Measurements from ENCODE around the gene DFFA. TPM values are rescaled to one million over a fixed set of nuclear protein-coding genes. Genes with fewer than 3 reads are reported as not detected.

Gene DFFA
- total and polyA plus RNA-seq, 9 of the 15 experiments (the other 6 are each of a cell fraction or from before 2014, with no cell fraction given): 39.6 to 74.8 (median 59.2) TPM

- TF ChIP-seq MAFK (IDR thresholded peaks at IDR 0.05; ENCODE audit: low read length) (peak; percentile 98), ARID2 (IDR thresholded peaks at IDR 0.05) (no peak), PHB (CRISPR knock-in tag; IDR thresholded peaks at IDR 0.05) (no peak), FOXJ3 (CRISPR knock-in tag; IDR thresholded peaks at IDR 0.05) (no peak), GTF3C2 (IDR thresholded peaks at IDR 0.05; ENCODE audit: borderline replicate concordance, extremely low read depth, insufficient read length) (no peak), SREBF2 (CRISPR knock-in tag; IDR thresholded peaks at IDR 0.05) (no peak), ZNF507 (tag; conservative IDR thresholded peaks at IDR 0.05) (no peak), MYC (IDR thresholded peaks at IDR 0.05; ENCODE audit: low read depth, low read length) (no peak), MYC (CRISPR knock-in tag; IDR thresholded peaks at IDR 0.05; ENCODE audit: borderline replicate concordance, low read depth) (no peak), NR2C2 (CRISPR knock-in tag; IDR thresholded peaks at IDR 0.05) (no peak), NR2C2 (tag; IDR thresholded peaks at IDR 0.05) (peak; percentile 90), RBM25 (IDR thresholded peaks at IDR 0.05; ENCODE audit: low read depth, low read length, severe bottlenecking) (no peak), ZNF174 (CRISPR knock-in tag; IDR thresholded peaks at IDR 0.05) (no peak), PREB (CRISPR knock-in tag; IDR thresholded peaks at IDR 0.05) (no peak), ZNF449 (CRISPR knock-in tag; IDR thresholded peaks at IDR 0.05) (no peak), SMAD3 (CRISPR knock-in tag; conservative IDR thresholded peaks at IDR 0.05) (no peak), RHOXF2B (CRISPR knock-in tag; conservative IDR thresholded peaks at IDR 0.05) (no peak), DLX4 (CRISPR knock-in tag; IDR thresholded peaks at IDR 0.05) (no peak), CREM (IDR thresholded peaks at IDR 0.05; ENCODE audit: low read depth) (peak; percentile 56; the same call in 1 of the 2 replicates), ZNF3 (CRISPR knock-in tag; IDR thresholded peaks at IDR 0.05) (no peak), ZBTB49 (CRISPR knock-in tag; IDR thresholded peaks at IDR 0.05; ENCODE audit: borderline replicate concordance) (no peak)
These were observed 57.0 kb downstream of the DFFA start (continued) for GRCh38 chr1:10415211-10415930.

All from K562 (cell line).